Measurements from ENCODE around the gene NTN1. TPM values are rescaled to one million over a fixed set of nuclear protein-coding genes. Genes with fewer than 3 reads are reported as not detected.

NTN1 gene
- total RNA-seq, 4 donors from 2014 or later, result 3.6 to 20.6 (median 7.2) TPM

DNA sequence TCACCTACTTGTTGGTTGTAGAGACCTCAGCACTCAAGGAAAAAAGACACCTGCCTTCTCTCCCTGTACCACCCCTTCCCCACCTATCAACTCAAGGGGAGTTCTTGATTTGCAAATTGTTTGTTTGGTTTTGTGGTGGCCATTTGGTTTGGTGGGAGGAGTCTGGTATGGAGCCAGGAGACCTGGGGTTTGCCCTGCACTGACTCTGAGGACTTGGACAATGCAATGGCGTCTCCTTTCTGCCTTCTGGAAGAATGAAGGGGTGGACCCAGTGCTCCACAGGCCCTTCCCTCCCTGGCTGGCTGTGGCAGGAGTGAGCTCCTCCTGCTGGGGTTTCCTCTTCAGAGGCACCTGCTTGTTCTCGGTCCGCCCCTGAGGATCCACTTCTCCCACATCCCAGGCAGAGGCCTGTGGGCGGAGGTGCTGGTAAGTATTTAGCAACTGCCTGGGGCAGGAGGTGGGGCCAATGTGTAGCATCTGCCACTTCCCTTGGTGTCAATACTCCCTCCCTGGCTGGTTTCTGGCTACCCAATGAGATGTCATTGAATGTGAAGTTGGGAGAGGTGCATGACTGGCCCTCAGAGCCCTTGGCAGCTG is 164.5 kb downstream of the NTN1 start:
- intact Hi-C loops (cut with DNase I; ENCODE audit: low total_unique reads), result no loop called here
- in situ Hi-C loops (cut with MboI; ENCODE audit: low pct_ligation_motif_present in 1 of 4, low pct_unique_long_range_greater_than_20kb in 1 of 4, low sequenced_read_pairs in 3 of 4), result no loop called here
- Histone ChIP-seq H3K27ac (no peak overlapping the region), H3K27me3 (no peaks in the 10 kb centered on the region), H3K36me3 (no peaks in the 10 kb centered on the region), H3K4me3 (no peak overlapping the region), H3K9me3 (no peaks in the 10 kb centered on the region), H3K4me1 (peaks cover 0 to 23% (median 2%) of the 10 kb centered on the region in 4 donors)
- DNase-seq, result no peak
- TF ChIP-seq EP300 (IDR thresholded peaks at IDR 0.05; ENCODE audit: low read depth), result no peak
- TF ChIP-seq, protein P1, sequence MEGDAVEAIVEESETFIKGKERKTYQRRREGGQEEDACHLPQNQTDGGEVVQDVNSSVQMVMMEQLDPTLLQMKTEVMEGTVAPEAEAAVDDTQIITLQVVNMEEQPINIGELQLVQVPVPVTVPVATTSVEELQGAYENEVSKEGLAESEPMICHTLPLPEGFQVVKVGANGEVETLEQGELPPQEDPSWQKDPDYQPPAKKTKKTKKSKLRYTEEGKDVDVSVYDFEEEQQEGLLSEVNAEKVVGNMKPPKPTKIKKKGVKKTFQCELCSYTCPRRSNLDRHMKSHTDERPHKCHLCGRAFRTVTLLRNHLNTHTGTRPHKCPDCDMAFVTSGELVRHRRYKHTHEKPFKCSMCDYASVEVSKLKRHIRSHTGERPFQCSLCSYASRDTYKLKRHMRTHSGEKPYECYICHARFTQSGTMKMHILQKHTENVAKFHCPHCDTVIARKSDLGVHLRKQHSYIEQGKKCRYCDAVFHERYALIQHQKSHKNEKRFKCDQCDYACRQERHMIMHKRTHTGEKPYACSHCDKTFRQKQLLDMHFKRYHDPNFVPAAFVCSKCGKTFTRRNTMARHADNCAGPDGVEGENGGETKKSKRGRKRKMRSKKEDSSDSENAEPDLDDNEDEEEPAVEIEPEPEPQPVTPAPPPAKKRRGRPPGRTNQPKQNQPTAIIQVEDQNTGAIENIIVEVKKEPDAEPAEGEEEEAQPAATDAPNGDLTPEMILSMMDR (IDR thresholded peaks at IDR 0.05), result no peak
- no peak for TF ChIP-seq POLR2A (IDR thresholded peaks at IDR 0.05)
- no peak for TF ChIP-seq POLR2AphosphoS5 (IDR thresholded peaks at IDR 0.05)
- WGBS, 2 donors (ENCODE audit: low coverage in 1 of 2), result 81 to 94% methylated on average over 3 to 4 of the region's 4 CpGs

DNA sequence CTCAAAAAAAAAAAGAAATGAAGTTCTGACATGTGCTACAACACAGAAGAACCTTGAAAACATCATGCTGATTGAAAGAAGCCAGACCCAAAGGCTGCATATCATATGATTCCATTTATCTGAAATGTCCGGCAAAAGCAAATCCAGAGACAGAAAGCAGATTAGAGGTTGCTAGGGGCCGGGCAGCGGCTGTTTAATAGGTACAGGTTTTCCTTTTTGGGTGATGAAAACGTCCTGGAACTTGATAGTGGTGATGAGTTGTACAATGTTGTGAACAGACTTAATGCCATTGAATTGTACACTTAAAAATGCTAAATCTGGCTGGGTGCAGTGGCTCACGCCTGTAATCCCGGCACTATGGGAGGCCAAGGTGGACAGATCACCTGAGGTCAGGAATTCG is 166.5 kb downstream of the NTN1 start:
- TF ChIP-seq, protein P1 (IDR thresholded peaks at IDR 0.05), result no peak
- TF ChIP-seq EP300 (IDR thresholded peaks at IDR 0.05; ENCODE audit: low read depth), result no peak
- TF ChIP-seq POLR2A (IDR thresholded peaks at IDR 0.05), result no peak
- no peak for TF ChIP-seq POLR2AphosphoS5 (IDR thresholded peaks at IDR 0.05)
- no peak for DNase-seq
- intact Hi-C loops (cut with DNase I; ENCODE audit: low total_unique reads) (no loop called here), in situ Hi-C loops (cut with MboI; ENCODE audit: low pct_ligation_motif_present in 1 of 4, low pct_unique_long_range_greater_than_20kb in 1 of 4, low sequenced_read_pairs in 3 of 4) (no loop called here)
- H3K27me3 ChIP-seq, result no peaks in the 10 kb centered on the region
- 74 to 78% methylated on average over 5 to 7 of the region's 7 CpGs for WGBS, 2 donors (ENCODE audit: low coverage in 1 of 2)
- no peaks in the 10 kb centered on the region for H3K36me3 ChIP-seq
- H3K27ac ChIP-seq, result no peak overlapping the region
- H3K9me3 ChIP-seq, result no peaks in the 10 kb centered on the region
- H3K4me3 ChIP-seq, result no peak overlapping the region
- H3K4me1 ChIP-seq, result peaks cover 0 to 29% (median 2%) of the 10 kb centered on the region in 4 donors

DNA sequence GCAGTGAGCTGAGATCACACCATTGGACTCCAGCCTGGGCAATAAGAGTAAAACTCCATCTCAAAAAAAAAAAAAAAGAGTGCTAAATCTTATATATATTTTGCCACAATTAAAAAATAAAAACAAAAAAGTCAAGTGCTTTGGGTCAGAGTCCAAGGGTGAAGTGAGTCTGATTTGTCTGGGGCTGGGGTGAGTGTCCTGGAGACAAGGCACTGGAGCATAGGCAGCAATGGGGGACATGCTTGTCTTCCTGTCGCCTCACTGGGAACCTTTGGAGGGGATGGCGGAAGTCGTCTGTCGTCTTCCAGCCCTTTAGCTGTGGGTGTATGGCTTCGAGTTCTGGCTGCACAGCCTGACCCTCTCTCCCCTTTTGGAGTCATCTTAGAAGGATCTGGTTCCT is 167.1 kb downstream of the NTN1 start:
- in situ Hi-C loops (cut with MboI; ENCODE audit: low pct_ligation_motif_present in 1 of 4, low pct_unique_long_range_greater_than_20kb in 1 of 4, low sequenced_read_pairs in 3 of 4), result no loop called here
- Histone ChIP-seq H3K36me3 (no peaks in the 10 kb centered on the region), H3K4me1 (peaks cover 0 to 29% (median 2%) of the 10 kb centered on the region in 4 donors), H3K27ac (no peak overlapping the region), H3K4me3 (no peak overlapping the region), H3K9me3 (no peaks in the 10 kb centered on the region), H3K27me3 (no peaks in the 10 kb centered on the region)
- intact Hi-C loops (cut with DNase I; ENCODE audit: low total_unique reads), result no loop called here
- DNase-seq, result no peak
- 88% methylated on average over 5 of the region's 5 CpGs; no CpG with 5 or more reads in 1 of the 2 donors for WGBS, 2 donors (ENCODE audit: low coverage in 1 of 2)
- TF ChIP-seq POLR2AphosphoS5 (IDR thresholded peaks at IDR 0.05), result no peak

DNA sequence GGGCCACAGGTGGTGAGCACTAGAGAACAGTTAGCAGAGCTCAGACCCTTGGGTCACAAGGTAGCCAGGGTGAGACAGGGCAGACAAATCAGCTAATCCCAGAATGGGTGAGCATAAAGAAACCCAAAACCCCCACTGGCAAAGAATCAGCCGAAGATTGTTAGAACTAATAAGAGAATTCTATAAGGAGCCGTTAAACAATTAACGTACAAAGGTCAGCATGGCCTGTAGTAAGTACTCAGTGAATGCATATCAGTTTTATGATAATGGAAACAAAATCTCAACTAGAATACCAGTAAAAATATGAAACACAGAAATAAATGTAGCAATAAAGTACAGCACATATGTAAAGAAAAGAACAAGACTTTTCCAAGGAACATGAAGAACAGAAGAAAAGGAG is 168.6 kb downstream of the NTN1 start:
- 28 to 55% methylated on average over 3 of the region's 3 CpGs for WGBS, 2 donors (ENCODE audit: low coverage in 1 of 2)
- no peak overlapping the region for H3K27ac ChIP-seq
- peaks cover 0 to 22% (median 2%) of the 10 kb centered on the region in 4 donors for H3K4me1 ChIP-seq
- no peak overlapping the region for H3K4me3 ChIP-seq
- no peak for TF ChIP-seq POLR2AphosphoS5 (IDR thresholded peaks at IDR 0.05)
- TF ChIP-seq, protein P1 (IDR thresholded peaks at IDR 0.05), result no peak
- no peak for TF ChIP-seq EP300 (IDR thresholded peaks at IDR 0.05; ENCODE audit: low read depth)
- TF ChIP-seq POLR2A (IDR thresholded peaks at IDR 0.05), result no peak
- H3K9me3 ChIP-seq, result no peaks in the 10 kb centered on the region
- in situ Hi-C loops (cut with MboI; ENCODE audit: low pct_ligation_motif_present in 1 of 4, low pct_unique_long_range_greater_than_20kb in 1 of 4, low sequenced_read_pairs in 3 of 4), result no loop called here
- intact Hi-C loops (cut with DNase I; ENCODE audit: low total_unique reads), result no loop called here
- no peaks in the 10 kb centered on the region for H3K27me3 ChIP-seq
- DNase-seq, result no peak
- no peaks in the 10 kb centered on the region for H3K36me3 ChIP-seq

DNA sequence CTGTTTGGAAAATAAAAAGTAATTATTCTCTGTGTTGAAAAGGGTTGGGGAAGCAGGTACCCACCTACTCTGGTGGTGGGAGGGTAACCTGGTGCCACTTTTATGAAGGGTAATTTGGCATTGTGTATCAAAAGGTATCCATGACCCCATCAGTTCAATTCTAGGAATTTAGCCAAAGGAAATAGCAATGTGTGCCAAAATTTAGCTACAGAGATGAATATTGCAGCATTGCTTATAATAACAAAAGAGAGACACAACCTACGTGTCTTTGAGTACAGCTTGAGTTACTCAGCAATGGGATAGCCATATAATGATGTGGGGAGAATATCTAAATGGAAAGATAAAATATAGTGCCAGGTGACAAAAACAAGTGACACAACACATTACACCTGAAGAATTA is 170.7 kb downstream of the NTN1 start:
- no peaks in the 10 kb centered on the region for H3K27me3 ChIP-seq
- H3K36me3 ChIP-seq, result no peaks in the 10 kb centered on the region
- peaks cover 0 to 26% (median 12%) of the 10 kb centered on the region in 4 donors for H3K4me1 ChIP-seq
- in situ Hi-C loops (cut with MboI; ENCODE audit: low pct_ligation_motif_present in 1 of 4, low pct_unique_long_range_greater_than_20kb in 1 of 4, low sequenced_read_pairs in 3 of 4) (no loop called here), intact Hi-C loops (cut with DNase I; ENCODE audit: low total_unique reads) (no loop called here)
- no peak overlapping the region for H3K4me3 ChIP-seq
- TF ChIP-seq, protein P1 (IDR thresholded peaks at IDR 0.05), result no peak
- no peak for TF ChIP-seq POLR2A (IDR thresholded peaks at IDR 0.05)
- TF ChIP-seq EP300 (IDR thresholded peaks at IDR 0.05; ENCODE audit: low read depth), result no peak
- TF ChIP-seq POLR2AphosphoS5 (IDR thresholded peaks at IDR 0.05), result no peak
- DNase-seq, result no peak
- no peaks in the 10 kb centered on the region for H3K9me3 ChIP-seq
- WGBS, 2 donors (ENCODE audit: low coverage in 1 of 2), result 20 to 26% methylated on average over 1 of the region's 1 CpG
- no peak overlapping the region for H3K27ac ChIP-seq
